Muscle of back (tissue), 11 donors: ENCODE measurements around the gene NAGPA. TPM values are rescaled to one million over a fixed set of nuclear protein-coding genes. Genes with fewer than 3 reads are reported as not detected.
"Not testable (repeated sequence)": the region's sequence is repeated elsewhere in the genome, so short reads cannot be mapped to it uniquely, and the experiment has no call there.

Experiments used
- DNase-seq, 3 donors: peaks; one replicate each; pipeline versions ENCODE4 v3.0.0 to v3.0.0-alpha.2; 2013
- polyA plus RNA-seq, 10 donors: library from polyadenylated mRNA; unstranded; fragments of 120-200 nt; gene quantifications; one replicate each; pipeline ENCODE4 v1.2.1, GENCODE V29; 2013; ENCODE audit not compliant: insufficient read length in 10 of 10

Gene NAGPA
- polyA plus RNA-seq, 10 donors, result 3.0 to 5.4 (median 4.6) TPM

DNA sequence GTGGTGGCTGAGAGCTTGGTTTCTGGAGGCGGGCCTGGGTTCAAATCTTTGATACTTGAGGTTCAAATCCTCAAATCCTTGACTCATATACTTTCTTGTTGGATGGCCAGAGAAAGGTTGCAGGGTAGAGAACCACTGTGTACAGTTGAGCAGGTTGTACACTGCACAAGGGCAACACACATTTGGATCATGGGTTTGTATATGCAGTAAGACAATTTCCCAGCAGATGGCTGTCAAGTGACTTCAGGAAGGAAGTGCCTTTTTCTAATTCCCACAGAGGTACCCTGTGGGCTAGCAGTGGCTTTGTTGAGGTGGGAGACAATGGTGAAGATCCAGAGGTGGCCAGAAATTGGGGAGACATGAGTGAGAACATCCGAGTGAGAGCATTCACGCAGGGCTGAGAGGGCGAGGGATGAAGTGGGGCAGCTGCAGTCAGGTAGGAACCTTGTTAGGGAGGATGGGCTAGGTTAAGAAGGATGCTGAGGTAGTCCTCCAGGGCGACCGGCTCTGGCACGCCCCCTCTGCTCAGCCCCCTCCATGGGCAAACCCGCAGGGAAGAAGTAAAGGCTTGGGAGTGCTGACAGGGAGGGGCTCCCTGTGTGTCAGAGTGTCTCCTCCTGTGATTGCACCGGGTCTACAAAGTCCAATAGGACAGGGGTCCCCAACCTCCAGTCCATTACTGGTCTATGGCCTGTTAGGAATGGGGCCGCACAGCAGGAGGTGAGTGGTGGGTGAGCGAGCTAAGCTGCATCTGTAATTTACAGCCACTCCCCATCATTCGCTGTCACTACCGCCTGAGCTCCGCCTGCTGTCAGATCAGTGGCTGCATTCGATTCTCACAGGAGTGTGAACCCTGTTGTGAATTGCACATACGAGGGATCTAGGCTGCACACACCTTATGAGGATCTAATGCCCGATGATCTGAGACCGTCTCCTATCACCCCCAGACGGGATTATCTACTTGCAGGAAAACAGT, 29.3 kb upstream of the NAGPA start:
- no peak for DNase-seq

DNA sequence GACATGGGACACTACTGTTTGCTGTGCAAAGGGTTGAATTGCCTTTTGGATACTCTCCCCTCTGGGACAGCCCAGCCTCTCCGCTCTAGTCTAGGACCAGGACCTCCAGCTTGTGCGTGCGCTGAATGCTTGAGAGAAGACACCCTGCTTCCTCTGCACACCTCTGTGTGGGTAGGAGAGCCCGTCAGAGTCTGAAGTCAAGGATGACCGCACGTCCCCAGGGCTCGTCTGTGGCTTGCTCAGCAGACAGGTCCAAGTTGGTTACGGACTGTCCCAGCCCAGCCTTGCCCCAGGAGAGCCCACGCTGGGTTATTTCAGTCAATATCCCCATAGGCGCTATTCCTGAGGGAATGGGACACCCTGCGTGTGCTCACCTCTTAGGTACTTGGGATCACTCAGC, 28.3 kb upstream of the NAGPA start:
- no peak for DNase-seq

DNA sequence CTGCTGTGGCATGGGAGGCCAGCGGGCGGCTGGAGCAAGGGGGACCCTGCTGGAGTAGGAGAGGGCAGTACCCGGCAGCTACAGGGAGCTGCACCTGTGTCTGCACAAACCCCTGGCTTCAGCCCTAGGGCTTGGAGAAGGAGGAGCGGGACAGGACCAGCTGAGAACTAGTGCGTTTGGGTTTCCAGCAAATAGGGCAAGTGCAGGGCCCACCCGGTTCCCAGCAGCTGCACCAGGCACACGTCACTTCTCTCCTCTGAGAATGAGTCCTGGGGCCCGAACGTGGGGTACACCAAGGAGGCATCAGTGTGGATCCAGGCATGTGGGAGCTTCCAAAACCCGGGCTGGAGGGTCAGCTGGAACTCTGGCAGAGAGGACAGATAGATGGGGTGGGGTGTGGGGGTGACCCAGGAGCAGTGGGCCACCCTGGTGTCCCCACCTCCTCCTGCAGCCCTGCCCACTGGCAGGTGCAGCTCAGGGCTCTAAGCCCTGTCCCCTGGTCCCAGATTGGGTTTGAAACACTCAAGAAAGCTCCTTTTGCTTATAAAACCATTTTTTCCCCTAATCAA, 26.4 kb upstream of the NAGPA start:
- no peak for DNase-seq

DNA sequence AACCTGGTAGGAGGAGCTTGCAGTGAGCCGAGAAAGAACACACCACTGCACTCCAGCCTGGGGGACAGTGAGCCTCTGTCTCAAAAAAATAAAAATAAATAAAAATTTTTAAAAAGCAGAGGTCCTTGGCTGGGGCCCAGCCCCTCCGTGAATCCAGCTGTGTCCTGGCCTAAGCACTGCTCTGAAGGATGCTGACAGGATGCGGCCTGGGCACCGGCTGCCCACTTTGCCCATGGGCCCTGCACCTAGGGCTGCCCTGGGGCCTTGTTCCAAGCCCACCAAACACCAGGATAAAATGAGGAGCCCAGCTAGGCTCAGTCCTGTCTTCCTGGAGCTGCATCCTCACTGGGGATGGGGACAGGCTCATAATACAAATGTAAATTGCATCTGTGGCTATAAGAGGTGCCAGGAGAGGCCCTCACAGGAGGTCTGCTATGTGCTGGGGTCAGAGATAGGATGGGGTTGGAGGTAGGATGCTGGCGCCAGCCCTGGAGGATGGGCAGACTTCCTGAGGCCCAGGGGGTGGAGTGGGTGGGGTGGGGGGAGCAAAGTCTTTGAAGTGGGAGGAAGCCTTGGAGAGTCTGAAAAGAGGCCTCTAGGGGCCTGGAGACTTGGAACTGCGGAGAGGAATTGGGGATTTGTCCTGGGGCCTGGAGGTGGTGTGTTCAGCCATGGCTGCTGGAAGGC, 25.8 kb upstream of the NAGPA start:
- DNase-seq, result no peak

DNA sequence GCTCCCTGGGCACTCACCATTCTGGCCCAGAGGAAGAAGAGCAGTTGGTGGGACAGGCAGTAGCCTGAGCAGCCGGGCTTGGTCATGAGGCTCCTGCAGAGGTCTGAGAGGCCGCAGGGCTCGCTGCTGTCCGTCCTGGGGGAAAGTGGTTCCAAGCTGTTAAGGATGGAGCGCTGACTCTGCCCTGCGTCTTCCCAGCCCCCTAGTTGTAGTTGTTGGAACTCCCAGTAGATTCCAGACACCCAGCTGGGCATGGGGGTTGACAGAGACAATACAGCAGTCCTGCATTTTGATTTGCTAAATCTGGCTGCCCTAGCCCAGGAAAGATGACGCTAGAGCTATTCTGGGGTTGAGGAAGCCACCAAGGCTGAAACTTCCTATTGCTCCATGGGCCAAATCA, 24.7 kb upstream of the NAGPA start:
- no peak for DNase-seq

DNA sequence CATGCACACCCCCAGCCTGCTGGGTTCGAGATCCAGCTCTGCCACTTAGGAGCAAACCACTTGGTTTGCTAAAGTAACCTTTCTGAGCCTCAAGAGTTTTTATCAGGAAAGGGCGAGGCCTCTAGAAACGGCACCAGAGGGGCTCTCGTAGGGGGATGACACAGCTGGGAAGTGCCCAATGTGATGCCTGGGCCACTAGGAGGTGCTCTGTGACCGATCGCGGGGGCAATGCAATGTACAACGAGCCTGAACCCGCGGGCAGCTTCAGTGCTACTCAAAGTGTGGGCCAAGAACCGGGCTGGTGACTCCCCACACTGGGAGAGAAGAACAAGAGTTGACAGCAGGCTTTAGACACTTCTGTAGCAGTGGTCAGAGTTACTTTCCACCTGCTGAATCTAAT, 22.6 kb upstream of the NAGPA start:
- no peak for DNase-seq

DNA sequence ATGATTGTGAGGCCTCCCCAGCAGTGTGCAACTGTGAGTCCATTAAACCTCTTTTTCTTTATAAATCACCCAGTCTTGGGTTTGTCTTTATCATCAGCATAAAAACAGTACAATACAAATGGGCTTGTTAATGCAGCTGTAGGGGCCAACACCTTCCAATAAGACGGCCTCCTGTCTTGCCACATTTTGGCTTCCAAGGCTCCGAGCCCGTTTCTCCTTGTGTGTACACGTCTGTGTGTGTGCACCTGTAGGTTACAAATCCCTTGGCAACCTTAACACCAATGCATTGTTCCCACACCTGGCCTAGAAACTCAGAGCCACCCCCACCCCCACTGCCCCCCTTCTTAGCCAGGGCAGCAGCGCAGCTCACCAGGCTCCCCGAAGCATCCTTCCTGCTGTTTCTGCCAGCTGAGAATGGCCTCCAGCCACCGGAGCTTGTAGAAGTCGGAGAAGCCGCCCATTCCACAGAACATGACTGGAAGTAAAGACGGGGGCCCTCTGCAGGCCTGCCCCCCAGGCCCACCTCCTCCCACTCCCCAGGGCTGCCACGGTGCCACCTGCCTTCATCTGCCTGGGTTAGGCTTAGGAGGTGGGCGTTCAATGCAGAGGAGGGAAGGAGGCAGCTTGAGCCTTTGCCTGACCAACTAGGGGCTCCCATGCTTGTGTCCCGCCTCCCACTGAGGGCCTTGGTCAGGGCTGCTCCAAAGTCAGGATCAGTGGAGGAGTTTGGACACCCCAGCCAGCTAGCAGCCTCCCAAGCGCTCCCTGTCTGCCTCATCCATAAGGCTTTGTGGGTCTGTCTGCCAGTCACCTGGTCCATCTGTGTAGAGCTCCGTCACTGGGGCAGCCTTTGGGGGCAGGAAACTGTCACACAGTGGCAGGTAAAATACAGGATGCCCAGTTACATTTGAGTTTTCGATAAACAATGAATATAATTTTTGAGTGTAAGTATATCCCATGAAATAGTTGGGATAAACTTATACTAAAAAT, 21.4 kb upstream of the NAGPA start:
- no peak for DNase-seq

DNA sequence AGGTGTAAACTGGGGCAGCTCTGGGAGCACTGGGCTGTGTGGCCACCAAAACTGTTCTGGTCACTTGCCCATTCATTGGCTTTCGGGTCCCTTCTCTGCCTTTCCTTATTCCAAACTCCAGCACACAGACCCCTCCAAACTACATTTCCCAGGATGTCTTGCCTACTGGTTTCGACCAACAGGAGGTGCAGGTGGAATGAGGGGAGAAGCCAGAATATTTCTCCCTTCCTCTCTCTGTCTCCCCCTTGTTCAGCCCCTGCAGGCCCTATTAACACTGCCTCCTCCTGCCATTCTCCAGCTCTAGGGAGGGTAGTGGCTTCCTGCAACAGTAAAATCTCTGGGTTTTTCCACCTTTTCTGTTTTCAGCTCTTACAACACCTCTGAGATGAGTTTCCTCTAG, 13.2 kb upstream of the NAGPA start:
- no peak for DNase-seq

DNA sequence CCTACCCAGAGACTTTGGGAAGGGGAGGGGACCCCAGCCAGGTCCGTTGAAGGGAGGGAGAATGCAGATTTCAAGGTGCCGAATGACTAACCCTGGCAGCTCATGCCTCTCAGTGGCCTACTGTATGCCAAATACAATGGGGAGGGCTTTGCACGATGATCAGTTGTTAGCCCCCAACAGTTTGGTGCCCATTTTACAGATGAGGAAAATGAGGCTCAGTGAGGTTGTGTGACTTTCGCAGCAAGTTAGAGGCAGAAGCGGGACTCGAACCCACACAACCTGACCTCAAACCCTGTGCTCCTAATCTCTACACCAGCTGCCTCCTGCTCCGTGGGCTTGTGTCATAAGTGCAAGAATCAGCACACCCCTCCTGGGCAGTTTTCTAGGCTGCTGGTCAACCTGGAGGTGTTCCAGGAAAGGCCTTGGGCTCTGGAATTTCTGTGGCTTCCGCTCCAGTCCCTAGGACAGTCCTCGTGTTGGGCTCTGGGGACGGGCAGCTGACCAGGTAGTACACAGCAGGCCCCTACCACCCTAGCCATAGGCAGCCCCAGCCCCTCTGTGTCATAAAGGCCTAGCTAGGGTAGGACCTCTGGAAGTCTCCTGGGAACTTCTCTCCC, 11.9 kb upstream of the NAGPA start:
- DNase-seq, result no peak

DNA sequence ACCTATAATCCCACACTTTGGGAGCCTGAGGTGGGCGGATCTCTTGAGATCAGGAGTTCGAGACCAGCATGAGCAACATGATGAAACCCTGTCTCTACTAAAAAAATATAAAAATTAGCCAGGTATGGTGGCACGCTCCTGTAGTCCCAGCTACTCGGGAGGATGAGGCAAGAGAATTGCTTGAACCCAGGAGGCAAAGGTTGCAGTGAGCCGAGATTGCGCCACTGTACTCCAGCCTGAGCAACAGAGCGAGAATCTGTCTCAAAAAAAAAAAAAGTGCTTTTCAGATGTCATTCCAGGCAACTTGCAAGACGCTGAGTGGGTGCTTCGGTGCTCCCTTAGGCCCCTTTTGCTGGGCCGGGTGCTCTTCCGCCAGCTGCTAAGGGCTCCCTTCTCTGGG, 10.8 kb upstream of the NAGPA start:
- not testable (repeated sequence) for DNase-seq

DNA sequence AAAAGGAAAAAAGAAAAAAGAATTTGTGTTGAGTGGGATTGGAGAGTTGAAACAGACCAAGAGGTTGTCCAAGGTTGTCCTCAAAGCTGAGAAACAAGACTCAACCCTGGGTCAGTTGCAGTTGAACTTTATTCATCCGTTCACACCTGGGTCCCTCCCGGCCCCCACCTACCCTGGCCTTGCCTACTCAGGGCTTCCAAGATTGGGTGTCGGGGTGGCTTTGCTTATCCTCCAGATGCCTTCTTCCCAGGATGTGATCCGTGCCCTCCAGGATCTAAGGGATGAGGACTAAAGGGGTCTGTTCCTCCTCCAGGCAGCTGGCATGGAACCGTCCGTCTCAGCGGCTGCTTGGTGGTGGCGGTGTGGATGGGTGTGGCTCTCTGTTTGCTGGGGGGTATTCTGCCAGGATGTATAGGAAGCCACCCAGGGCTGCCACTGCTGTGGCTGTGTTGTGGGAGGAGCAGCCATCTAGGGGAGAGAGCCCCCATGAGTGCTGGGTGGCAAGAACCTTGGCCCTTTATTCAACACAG, 10.3 kb upstream of the NAGPA start:
- DNase-seq, result no peak

DNA sequence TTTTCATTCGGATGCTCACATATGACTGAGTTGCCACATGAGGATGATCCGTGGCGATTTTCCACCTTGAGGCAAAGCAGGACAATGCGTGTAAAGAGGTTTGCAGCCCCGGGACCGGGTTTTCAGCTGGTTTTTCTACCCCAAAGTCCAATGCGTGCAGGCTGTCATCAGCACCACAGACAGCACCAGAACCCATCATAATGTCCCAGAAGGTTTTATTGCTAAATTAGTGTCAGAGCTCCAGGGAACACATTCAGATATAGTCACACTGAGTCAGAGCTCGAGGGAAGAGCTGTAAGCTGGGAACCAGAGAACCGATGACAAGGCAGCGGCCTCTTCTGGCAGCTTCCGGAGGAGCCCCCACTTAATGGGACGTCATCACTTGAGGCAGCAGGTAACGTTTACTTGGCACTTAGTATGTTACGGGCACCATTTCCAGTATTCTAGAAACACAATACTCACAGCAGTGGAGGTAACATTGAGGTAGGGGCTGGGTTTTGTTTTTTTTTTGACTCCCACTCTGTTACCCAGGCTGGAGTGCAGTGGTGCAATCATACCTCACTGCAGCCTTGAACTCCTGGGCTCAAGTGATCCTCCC, 8.9 kb upstream of the NAGPA start:
- DNase-seq, result no peak

DNA sequence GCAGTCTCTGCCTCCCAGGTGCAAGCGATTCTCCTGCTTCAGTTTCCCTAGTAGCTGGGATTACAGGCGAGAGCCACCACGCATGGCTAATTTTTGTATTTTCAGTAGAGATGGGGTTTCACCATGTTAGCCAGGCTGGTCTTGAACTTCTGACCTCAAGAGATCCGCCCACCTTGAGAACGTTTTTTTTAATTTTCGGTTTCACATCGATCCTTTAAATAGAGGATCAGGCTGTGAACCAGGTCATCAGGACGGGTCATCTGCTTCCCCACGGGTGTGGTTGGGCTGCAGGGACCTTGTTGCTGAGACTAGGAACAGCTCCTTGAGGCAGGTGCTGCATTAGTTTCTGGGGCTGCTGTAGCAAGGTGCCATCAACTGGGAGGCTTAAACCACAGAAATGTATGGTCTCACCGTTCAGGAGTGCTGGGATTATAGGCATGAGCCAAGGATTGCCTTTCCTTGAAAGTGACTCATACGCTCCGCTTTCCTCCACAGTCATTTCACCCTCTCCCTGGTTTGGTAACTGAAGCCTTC, 7.9 kb upstream of the NAGPA start:
- DNase-seq, result no peak

DNA sequence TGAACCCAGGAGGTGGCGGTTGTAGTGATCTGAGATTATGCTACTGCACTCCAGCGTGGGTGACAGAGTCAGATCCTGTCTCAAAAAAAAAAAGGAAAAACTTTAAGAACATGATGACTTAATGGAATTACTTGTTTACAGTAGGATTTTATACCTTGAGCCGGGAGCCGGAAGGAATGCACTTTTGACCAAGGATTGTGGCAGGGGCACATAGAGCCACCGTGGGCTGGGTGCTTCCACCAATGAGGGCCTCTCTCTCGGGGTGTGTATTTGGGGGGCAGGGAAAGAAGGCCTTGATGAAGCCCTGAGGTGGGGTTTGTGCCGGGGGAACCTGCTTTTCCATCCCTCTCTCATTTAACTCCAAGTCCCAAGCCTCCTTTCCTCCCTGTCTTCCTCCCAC, 6.7 kb upstream of the NAGPA start:
- no peak for DNase-seq

DNA sequence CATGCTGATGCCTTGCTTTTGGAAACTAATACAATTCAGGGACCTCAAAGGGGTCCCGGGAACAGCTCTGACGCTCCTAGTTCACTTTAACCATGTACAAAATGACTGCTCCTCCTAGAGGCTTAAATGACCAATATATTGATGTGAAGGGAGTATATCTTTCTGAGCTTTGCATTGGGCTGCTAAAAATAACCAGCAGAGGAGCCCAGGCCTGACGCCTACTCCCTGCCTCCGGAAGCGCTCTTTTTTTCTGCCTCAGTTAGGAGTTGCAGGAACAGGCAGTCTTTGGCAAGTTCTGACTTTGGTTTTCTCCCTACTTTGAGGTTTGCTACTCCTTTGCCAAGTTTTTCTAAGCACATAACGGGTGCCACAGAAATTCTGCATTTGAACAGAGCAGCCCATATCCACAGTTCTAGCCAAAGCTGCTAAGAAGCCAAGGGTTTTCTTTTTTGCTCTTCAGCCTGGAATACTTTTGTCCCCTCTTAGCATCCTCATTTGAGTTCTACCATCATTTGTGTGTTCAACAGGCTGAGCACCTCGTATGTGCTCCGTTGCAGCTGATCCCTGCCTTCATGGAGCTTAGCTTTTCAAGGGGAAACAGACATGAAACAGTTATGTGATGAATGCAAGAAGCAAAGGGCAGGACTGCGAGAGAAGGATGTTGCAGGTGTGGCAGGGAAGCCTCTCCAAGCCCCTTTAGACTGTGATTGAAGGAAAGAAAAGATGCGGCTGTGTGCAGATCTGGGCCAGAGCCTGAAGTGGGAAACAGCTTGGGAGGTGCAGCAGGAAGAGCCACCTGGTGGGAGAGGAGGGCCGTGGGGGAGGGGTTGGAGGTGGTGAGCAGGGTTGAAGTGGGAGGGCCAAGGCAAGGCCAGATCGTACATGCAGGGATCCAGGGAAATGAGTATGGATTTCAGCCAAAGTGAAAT, 2.8 kb upstream of the NAGPA start:
- DNase-seq, result peak in 1 of 3 donors; percentile 15

DNA sequence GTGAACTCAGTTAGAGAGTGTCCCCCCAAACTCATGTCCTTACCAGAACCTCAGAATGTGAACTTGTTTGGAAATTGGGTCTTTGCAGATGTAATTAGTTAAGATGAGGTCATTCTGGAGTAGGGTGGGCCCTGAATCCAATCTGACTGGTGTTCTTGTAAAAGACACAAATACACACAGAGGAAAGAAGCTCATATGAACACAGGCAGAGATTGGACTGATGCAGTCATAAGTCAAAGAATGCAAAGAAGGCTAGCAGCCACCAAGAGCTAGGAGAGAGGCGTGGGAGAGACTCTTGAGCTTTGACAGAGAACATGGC, 2.1 kb upstream of the NAGPA start:
- DNase-seq, result no peak

DNA sequence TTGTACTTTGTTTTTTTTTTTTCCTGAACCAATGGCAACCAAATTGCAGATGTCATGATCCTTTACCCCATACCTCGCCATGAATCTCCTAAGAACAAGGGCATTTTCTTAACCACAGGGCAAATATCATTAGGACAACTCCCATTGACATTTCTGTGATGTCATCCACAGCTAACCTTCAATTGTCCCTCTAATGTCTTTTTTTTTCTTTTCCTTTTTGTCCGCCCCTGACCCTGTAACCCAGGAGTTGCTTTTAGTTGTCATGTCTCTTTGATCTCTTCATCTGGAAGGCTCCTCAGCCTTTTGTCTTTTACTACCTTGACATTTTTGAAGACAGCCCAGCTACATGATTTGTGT, 410 bp upstream of the NAGPA start:
- no peak for DNase-seq

DNA sequence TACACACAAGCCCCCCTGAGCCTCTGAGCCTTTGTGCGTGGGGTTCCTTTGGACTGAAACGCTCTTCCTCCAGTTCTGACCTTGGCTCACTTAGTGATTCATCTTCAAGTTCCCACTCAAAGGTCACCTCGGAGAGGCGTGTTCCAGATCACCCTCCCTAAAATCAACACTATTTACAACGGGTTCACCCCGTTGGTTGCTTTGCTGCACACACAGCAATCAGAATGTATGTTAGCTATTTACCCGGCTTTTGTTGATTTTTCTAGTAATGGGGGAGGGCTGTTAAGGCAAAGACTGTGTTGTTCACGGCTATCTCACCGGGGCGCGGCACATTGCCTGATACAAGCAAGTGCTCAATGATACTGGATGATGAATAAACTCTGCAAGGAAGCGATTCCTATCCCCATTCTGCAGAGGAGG, 977 bp downstream of the NAGPA start:
- no peak for DNase-seq

DNA sequence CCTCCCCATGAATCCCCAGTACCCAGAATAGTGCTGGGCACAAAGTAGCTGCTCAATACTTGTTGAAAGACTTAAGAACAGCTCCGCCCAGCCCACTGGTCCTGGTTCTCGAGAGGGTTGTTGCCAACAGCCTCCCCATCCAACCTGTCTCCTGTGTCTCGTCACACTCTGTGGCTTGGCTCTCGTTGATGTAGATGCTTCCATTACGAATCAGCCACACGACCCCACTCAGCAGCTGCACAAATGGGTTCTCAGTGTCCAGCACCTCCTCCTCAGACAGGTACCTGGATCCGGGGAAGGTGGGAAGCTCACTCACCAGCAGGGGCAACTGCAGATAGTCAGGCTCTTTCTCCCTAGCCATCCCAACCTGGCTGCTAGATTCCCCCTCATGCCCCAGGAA, 2.1 kb downstream of the NAGPA start:
- DNase-seq, result no peak
